HepG2 (cell line): Measurements from ENCODE around the gene RNASE13. TPM values are rescaled to one million over a fixed set of nuclear protein-coding genes. Genes with fewer than 3 reads are reported as not detected.

ENCODE experiments used
- CENPT ChIP-seq: sonication (generic); formaldehyde crosslinking; IDR thresholded peaks from 2 replicates; pipeline ENCODE4 v1.8.0; 2022; ENCODE audit warnings: low read depth, mild to moderate bottlenecking, moderate library complexity, missing genetic modification reagents
- GABPB1 ChIP-seq: IDR thresholded peaks from 2 replicates; pipeline ENCODE4 v1.6.1; 2016; ENCODE audit warnings: mild to moderate bottlenecking, missing genetic modification reagents, moderate library complexity, missing compliant biosample characterization
- HIVEP1 ChIP-seq: sonication (generic); formaldehyde crosslinking; IDR thresholded peaks from 2 replicates; pipeline ENCODE4 v1.4.0; 2020; ENCODE audit warnings: mild to moderate bottlenecking, missing genetic modification reagents
- HNRNPL ChIP-seq: fragments of 200-400 bp; formaldehyde crosslinking; IDR thresholded peaks from 2 replicates; pipeline ENCODE4 v1.6.1; 2017; ENCODE audit warnings: mild to moderate bottlenecking, low read depth, low read length
- LCORL ChIP-seq, 2 experiments: fragments of 450-650 bp in 1 of 2; sonication (generic) in 1 of 2; formaldehyde crosslinking in 1 of 2; IDR thresholded peaks; 2 replicates each; pipeline versions ENCODE4 v1.5.0 to v1.6.1; 2017 to 2020; ENCODE audit warnings: antibody characterized with exemption in 1 of 2, missing genetic modification reagents in 1 of 2
- MED1 ChIP-seq: sonication (generic); formaldehyde crosslinking; IDR thresholded peaks from 2 replicates; pipeline ENCODE4 v1.4.0; 2020; ENCODE audit warnings: missing genetic modification reagents
- MEF2D ChIP-seq: sonication (generic); formaldehyde crosslinking; IDR thresholded peaks from 2 replicates; pipeline ENCODE4 v1.5.1; 2020; ENCODE audit warnings: mild to moderate bottlenecking, missing genetic modification reagents
- RNF2 ChIP-seq: fragments of 450-650 bp; conservative IDR thresholded peaks from 2 replicates; pipeline ENCODE4 v1.6.1; 2016; ENCODE audit warnings: low read depth
- SALL1 ChIP-seq: sonication (generic); formaldehyde crosslinking; IDR thresholded peaks from 2 replicates; pipeline ENCODE4 v1.8.0; 2022; ENCODE audit warnings: mild to moderate bottlenecking, missing genetic modification reagents
- XRCC5 ChIP-seq: fragments of 200-400 bp; formaldehyde crosslinking; optimal IDR thresholded peaks from 2 replicates; pipeline ENCODE3; 2017; ENCODE audit warnings: mild to moderate bottlenecking, low read length
- ZFX ChIP-seq: sonication (generic); formaldehyde crosslinking; IDR thresholded peaks from 2 replicates; pipeline ENCODE4 v1.4.0; 2020; ENCODE audit warnings: mild to moderate bottlenecking, low read depth, missing genetic modification reagents, moderate library complexity
- ZKSCAN1 ChIP-seq: fragments of 150-350 bp; IDR thresholded peaks from 2 replicates; pipeline ENCODE4 v1.6.1; 2014; ENCODE audit warnings: low read length
- ZNF253 ChIP-seq: sonication (generic); formaldehyde crosslinking; IDR thresholded peaks from 2 replicates; pipeline ENCODE4 v1.8.0; 2022; ENCODE audit warnings: mild to moderate bottlenecking, missing genetic modification reagents, borderline replicate concordance
- ZNF263 ChIP-seq: sonication (generic); formaldehyde crosslinking; IDR thresholded peaks from 2 replicates; pipeline ENCODE4 v1.4.0; 2020; ENCODE audit warnings: missing genetic modification reagents
- ZNF552 ChIP-seq: sonication (generic); formaldehyde crosslinking; IDR thresholded peaks from 2 replicates; pipeline ENCODE4 v1.9.0; 2022; ENCODE audit warnings: missing genetic modification reagents, mild to moderate bottlenecking, borderline replicate concordance
- ZNF616 ChIP-seq: sonication (generic); formaldehyde crosslinking; IDR thresholded peaks from 2 replicates; pipeline ENCODE4 v1.5.0; 2020; ENCODE audit warnings: low read depth, mild to moderate bottlenecking, missing genetic modification reagents
- polyA plus RNA-seq, 8 experiments: library from polyadenylated mRNA; depleted of rRNA in 3 of 8; stranded (reverse) in 7 of 8; unstranded in 1 of 8; fragments of >200 nt; fragmentation: Illumina TruSeq in 4 of 8; extraction: Trizol in 4 of 8; gene quantifications; 2 replicates each; pipeline versions ENCODE4 v1.2.1 to v1.2.3, GENCODE V29; 2011 to 2016; ENCODE audit warnings: low read depth in 4 of 8, missing spikeins in 1 of 8, mixed read lengths in 1 of 8; ENCODE audit not compliant: insufficient read depth in 1 of 8
- total RNA-seq, 5 experiments: library from RNA; depleted of rRNA; stranded (reverse); fragments of >200 nt; fragmentation: Illumina TruSeq; extraction: Trizol; gene quantifications; 2 replicates each; pipeline ENCODE4 v1.2.3, GENCODE V29; 2016; ENCODE audit warnings: low read depth in 1 of 5
- TF ChIP-seq, protein P1 (sequence below): IDR thresholded peaks from 2 replicates; pipeline ENCODE4 v1.6.1; 2016; ENCODE audit warnings: mild to moderate bottlenecking
- TF ChIP-seq, protein P2 (sequence below), 2 experiments: fragments of 450-650 bp in 1 of 2; sonication (generic) in 1 of 2; formaldehyde crosslinking; IDR thresholded peaks; 2 replicates each; pipeline versions ENCODE4 v1.5.0 to v1.8.0; 2020 to 2022; ENCODE audit warnings: mild to moderate bottlenecking in 1 of 2, missing genetic modification reagents in 1 of 2
- TF ChIP-seq, protein P3 (sequence below): sonication (generic); formaldehyde crosslinking; IDR thresholded peaks from 2 replicates; pipeline ENCODE4 v1.5.1; 2020; ENCODE audit warnings: mild to moderate bottlenecking, missing genetic modification reagents, moderate library complexity
- TF ChIP-seq, protein P4 (sequence below): IDR thresholded peaks from 2 replicates; pipeline ENCODE4 v1.6.1; 2016; ENCODE audit warnings: missing compliant biosample characterization, missing genetic modification reagents, borderline replicate concordance

Gene RNASE13
- total and polyA plus RNA-seq, 2 of the 13 experiments (the other 11 are each of a cell fraction or from before 2014, with no cell fraction given) = 1.0 TPM; not detected in 1

DNA sequence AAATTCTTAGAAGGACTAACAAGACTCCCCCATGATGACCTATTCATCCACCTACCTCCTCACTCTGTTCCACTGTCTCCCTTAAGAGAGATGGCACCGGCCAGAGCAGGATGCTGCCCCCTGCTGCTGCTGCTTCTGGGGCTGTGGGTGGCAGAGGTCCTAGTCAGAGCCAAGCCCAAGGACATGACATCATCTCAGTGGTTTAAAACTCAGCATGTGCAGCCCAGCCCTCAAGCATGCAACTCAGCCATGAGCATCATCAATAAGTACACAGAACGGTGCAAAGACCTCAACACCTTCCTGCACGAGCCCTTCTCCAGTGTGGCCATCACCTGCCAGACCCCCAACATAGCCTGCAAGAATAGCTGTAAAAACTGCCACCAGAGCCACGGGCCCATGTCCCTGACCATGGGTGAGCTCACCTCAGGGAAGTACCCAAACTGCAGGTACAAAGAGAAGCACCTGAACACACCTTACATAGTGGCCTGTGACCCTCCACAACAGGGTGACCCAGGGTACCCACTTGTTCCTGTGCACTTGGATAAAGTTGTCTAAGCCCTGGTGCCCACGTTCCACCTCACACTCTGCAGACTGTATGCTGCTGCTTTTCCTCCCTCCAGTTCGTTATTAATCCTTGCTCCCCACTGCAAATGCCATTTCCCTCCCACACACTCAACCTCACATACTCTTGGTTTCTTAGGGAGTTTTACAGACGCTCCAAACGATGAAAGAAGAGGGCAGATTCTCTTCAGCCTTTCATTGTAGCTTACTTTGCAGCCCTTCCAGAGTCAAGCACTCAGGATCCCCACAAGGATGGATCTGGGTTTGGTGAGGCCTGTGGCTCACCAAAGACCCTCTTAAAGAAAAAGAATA lies 23.4 kb upstream of the RNASE13 start, which contains the start of gene RNASE8 (continued):
- TF ChIP-seq, protein P1, sequence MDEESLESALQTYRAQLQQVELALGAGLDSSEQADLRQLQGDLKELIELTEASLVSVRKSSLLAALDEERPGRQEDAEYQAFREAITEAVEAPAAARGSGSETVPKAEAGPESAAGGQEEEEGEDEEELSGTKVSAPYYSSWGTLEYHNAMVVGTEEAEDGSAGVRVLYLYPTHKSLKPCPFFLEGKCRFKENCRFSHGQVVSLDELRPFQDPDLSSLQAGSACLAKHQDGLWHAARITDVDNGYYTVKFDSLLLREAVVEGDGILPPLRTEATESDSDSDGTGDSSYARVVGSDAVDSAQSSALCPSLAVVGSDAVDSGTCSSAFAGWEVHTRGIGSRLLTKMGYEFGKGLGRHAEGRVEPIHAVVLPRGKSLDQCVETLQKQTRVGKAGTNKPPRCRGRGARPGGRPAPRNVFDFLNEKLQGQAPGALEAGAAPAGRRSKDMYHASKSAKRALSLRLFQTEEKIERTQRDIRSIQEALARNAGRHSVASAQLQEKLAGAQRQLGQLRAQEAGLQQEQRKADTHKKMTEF (CRISPR knock-in tag) = no peak
- TF ChIP-seq ZNF616 (CRISPR knock-in tag) (0 out of 2 replicates have a peak, but pooled peaks have one; percentile 58), ZNF253 (no peak), RNF2 (0 out of 2 replicates have a peak, but pooled peaks have one; percentile 45), ZNF552 (CRISPR knock-in tag) (peak; percentile 39; the same call in 1 of the 2 replicates), MEF2D (CRISPR knock-in tag) (peak; percentile 46; the same call in 1 of the 2 replicates), HIVEP1 (CRISPR knock-in tag) (peak; percentile 70), SALL1 (CRISPR knock-in tag) (peak; percentile 71), XRCC5 (peak; percentile 41), GABPB1 (CRISPR knock-in tag) (0 out of 2 replicates have a peak, but pooled peaks have one; percentile 32), LCORL (IDR thresholded peaks at IDR 0.05) (no peak), LCORL (CRISPR knock-in tag; IDR thresholded peaks at IDR 0.05) (peak; percentile 19; the same call in 1 of the 2 replicates), HNRNPL (0 out of 2 replicates have a peak, but pooled peaks have one; percentile 17), ZFX (0 out of 2 replicates have a peak, but pooled peaks have one; percentile 9), ZNF263 (0 out of 2 replicates have a peak, but pooled peaks have one; percentile 47), MED1 (CRISPR knock-in tag) (peak; percentile 35; the same call in 1 of the 2 replicates), CENPT (CRISPR knock-in tag) (no peak), ZKSCAN1 (no peak)
- TF ChIP-seq, protein P2, sequence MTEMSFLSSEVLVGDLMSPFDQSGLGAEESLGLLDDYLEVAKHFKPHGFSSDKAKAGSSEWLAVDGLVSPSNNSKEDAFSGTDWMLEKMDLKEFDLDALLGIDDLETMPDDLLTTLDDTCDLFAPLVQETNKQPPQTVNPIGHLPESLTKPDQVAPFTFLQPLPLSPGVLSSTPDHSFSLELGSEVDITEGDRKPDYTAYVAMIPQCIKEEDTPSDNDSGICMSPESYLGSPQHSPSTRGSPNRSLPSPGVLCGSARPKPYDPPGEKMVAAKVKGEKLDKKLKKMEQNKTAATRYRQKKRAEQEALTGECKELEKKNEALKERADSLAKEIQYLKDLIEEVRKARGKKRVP (CRISPR knock-in tag; IDR thresholded peaks at IDR 0.05) = 0 out of 4 replicates have a peak, but pooled peaks of 1 of the 2 experiments have one; percentile 17
- TF ChIP-seq, protein P3, sequence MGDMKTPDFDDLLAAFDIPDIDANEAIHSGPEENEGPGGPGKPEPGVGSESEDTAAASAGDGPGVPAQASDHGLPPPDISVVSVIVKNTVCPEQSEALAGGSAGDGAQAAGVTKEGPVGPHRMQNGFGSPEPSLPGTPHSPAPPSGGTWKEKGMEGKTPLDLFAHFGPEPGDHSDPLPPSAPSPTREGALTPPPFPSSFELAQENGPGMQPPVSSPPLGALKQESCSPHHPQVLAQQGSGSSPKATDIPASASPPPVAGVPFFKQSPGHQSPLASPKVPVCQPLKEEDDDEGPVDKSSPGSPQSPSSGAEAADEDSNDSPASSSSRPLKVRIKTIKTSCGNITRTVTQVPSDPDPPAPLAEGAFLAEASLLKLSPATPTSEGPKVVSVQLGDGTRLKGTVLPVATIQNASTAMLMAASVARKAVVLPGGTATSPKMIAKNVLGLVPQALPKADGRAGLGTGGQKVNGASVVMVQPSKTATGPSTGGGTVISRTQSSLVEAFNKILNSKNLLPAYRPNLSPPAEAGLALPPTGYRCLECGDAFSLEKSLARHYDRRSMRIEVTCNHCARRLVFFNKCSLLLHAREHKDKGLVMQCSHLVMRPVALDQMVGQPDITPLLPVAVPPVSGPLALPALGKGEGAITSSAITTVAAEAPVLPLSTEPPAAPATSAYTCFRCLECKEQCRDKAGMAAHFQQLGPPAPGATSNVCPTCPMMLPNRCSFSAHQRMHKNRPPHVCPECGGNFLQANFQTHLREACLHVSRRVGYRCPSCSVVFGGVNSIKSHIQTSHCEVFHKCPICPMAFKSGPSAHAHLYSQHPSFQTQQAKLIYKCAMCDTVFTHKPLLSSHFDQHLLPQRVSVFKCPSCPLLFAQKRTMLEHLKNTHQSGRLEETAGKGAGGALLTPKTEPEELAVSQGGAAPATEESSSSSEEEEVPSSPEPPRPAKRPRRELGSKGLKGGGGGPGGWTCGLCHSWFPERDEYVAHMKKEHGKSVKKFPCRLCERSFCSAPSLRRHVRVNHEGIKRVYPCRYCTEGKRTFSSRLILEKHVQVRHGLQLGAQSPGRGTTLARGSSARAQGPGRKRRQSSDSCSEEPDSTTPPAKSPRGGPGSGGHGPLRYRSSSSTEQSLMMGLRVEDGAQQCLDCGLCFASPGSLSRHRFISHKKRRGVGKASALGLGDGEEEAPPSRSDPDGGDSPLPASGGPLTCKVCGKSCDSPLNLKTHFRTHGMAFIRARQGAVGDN (CRISPR knock-in tag) = peak; percentile 95
- TF ChIP-seq, protein P4, sequence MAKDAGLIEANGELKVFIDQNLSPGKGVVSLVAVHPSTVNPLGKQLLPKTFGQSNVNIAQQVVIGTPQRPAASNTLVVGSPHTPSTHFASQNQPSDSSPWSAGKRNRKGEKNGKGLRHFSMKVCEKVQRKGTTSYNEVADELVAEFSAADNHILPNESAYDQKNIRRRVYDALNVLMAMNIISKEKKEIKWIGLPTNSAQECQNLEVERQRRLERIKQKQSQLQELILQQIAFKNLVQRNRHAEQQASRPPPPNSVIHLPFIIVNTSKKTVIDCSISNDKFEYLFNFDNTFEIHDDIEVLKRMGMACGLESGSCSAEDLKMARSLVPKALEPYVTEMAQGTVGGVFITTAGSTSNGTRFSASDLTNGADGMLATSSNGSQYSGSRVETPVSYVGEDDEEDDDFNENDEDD (CRISPR knock-in tag) = 0 out of 2 replicates have a peak, but pooled peaks have one; percentile 25
